GM23338 (cell line): ENCODE measurements around the gene ITGB7. TPM values are rescaled to one million over a fixed set of nuclear protein-coding genes. Genes with fewer than 3 reads are reported as not detected.

ENCODE experiments used
- ATAC-seq: fragments of 200-7000 bp; cut with Tn5 transposase; 3 replicates; pipeline ENCODE4 v1.9.1; 2020
- DNase-seq: peaks from one replicate; pipeline ENCODE4 v3.0.0-alpha.2; 2015; ENCODE audit warnings: low spot score
- H2AFZ ChIP-seq: fragments of 200-600 bp; sonication (generic); 2 replicates; pipeline ENCODE4 v1.8.0; 2016; ENCODE audit warnings: antibody characterized with exemption, mild to moderate bottlenecking, moderate library complexity
- H3F3A ChIP-seq: fragments of 200-600 bp; sonication (generic); replicated peaks from 2 replicates; pipeline ENCODE4 v1.8.0; 2017; ENCODE audit warnings: antibody characterized with exemption, mixed run types, low read depth
- H3K27ac ChIP-seq: fragments of 200-600 bp; sonication (generic); 2 replicates; pipeline ENCODE4 v1.6.1; 2016; ENCODE audit warnings: low read depth
- H3K27me3 ChIP-seq: fragments of 200-600 bp; sonication (generic); 2 replicates; pipeline ENCODE4 v1.8.0; 2016; ENCODE audit warnings: mild to moderate bottlenecking, mixed run types, moderate library complexity; ENCODE audit not compliant: insufficient read depth
- H3K36me3 ChIP-seq: fragments of 200-600 bp; sonication (generic); 2 replicates; pipeline ENCODE4 v1.8.0; 2016; ENCODE audit warnings: mild to moderate bottlenecking; ENCODE audit not compliant: insufficient read depth
- H3K4me1 ChIP-seq: fragments of 200-600 bp; sonication (generic); 2 replicates; pipeline ENCODE4 v1.8.0; 2016; ENCODE audit warnings: mild to moderate bottlenecking, moderate library complexity; ENCODE audit not compliant: insufficient read depth
- H3K4me2 ChIP-seq: fragments of 200-600 bp; sonication (generic); 2 replicates; pipeline ENCODE4 v1.7.1; 2017; ENCODE audit warnings: mixed run types
- H3K4me3 ChIP-seq: fragments of 200-600 bp; sonication (generic); 2 replicates; pipeline ENCODE4 v1.6.1; 2016; ENCODE audit warnings: mixed run types
- H3K79me2 ChIP-seq: fragments of 200-600 bp; sonication (generic); replicated peaks from 2 replicates; pipeline ENCODE4 v1.8.0; 2017; ENCODE audit warnings: mild to moderate bottlenecking; ENCODE audit not compliant: insufficient read depth
- H3K9me2 ChIP-seq: fragments of 200-600 bp; sonication (generic); 2 replicates; pipeline ENCODE4 v1.8.0; 2017; ENCODE audit not compliant: insufficient read depth
- H4K20me1 ChIP-seq: fragments of 200-600 bp; sonication (generic); replicated peaks from 2 replicates; pipeline ENCODE4 v1.8.0; 2017; ENCODE audit warnings: mild to moderate bottlenecking; ENCODE audit not compliant: insufficient read depth
- H3K27ac Mint-ChIP-seq: 2 replicates; pipeline ENCODE4 v1.8.0; 2020; ENCODE audit warnings: inconsistent platforms, mild to moderate bottlenecking, moderate library complexity, mixed read lengths
- H3K27me3 Mint-ChIP-seq: 3 replicates; pipeline ENCODE4 v1.8.0; 2022; ENCODE audit warnings: low read depth, mild to moderate bottlenecking, moderate library complexity, mixed read lengths, inconsistent platforms; ENCODE audit not compliant: insufficient read depth, poor library complexity
- H3K36me3 Mint-ChIP-seq: 3 replicates; pipeline ENCODE4 v1.8.0; 2021; ENCODE audit warnings: low read depth, mild to moderate bottlenecking, inconsistent platforms, moderate library complexity, mixed read lengths
- H3K4me1 Mint-ChIP-seq: 3 replicates; pipeline ENCODE4 v1.8.0; 2020; ENCODE audit warnings: mild to moderate bottlenecking, inconsistent platforms, mixed read lengths
- H3K4me3 Mint-ChIP-seq: 3 replicates; pipeline ENCODE4 v1.8.0; 2021; ENCODE audit warnings: moderate library complexity, mild to moderate bottlenecking, inconsistent platforms, mixed read lengths
- H3K9me3 Mint-ChIP-seq: 3 replicates; pipeline ENCODE4 v1.8.0; 2020; ENCODE audit warnings: moderate library complexity, mild to moderate bottlenecking, inconsistent platforms, mixed read lengths
- CREB1 ChIP-seq: fragments of 250-450 bp; sonication (Bioruptor Pico); IDR thresholded peaks from 2 replicates; pipeline ENCODE4 v1.5.0; 2020; ENCODE audit warnings: low read depth, mild to moderate bottlenecking, moderate library complexity
- CTCF ChIP-seq, 2 experiments: fragments of 200-600 bp in 1 of 2; sonication (generic) in 1 of 2; conservative IDR thresholded peaks; 2 replicates each; pipeline versions ENCODE4 v1.5.1 to v1.6.1; 2016 to 2017; ENCODE audit warnings: antibody characterized with exemption in 2 of 2, low read depth in 2 of 2, mild to moderate bottlenecking in 2 of 2, moderate library complexity in 1 of 2
- ETS1 ChIP-seq: IDR thresholded peaks from 2 replicates; pipeline ENCODE4 v1.6.1; 2016; ENCODE audit warnings: antibody characterized with exemption
- EZH2 ChIP-seq: fragments of 200-600 bp; sonication (generic); IDR thresholded peaks from one replicate; pipeline ENCODE4 v1.8.0; 2017; ENCODE audit warnings: antibody characterized with exemption, mild to moderate bottlenecking, low read depth; ENCODE audit not compliant: unreplicated experiment
- JUNB ChIP-seq: IDR thresholded peaks from one replicate; pipeline ENCODE4 v1.6.1; 2016; ENCODE audit warnings: antibody characterized with exemption; ENCODE audit not compliant: unreplicated experiment
- NANOG ChIP-seq: IDR thresholded peaks from 2 replicates; pipeline ENCODE4 v1.6.1; 2016; ENCODE audit warnings: antibody characterized with exemption, borderline replicate concordance
- POLR2AphosphoS5 ChIP-seq: IDR thresholded peaks from 2 replicates; pipeline ENCODE4 v1.6.1; 2016; ENCODE audit warnings: antibody characterized with exemption, low read depth
- REST ChIP-seq: IDR thresholded peaks from one replicate; pipeline ENCODE4 v1.6.1; 2018; ENCODE audit warnings: antibody characterized with exemption; ENCODE audit not compliant: unreplicated experiment
- STAT1 ChIP-seq: IDR thresholded peaks from one replicate; pipeline ENCODE4 v1.6.1; 2016; ENCODE audit warnings: antibody characterized with exemption; ENCODE audit not compliant: unreplicated experiment
- ZNF114 ChIP-seq: fragments of 250-450 bp; sonication (Bioruptor Pico); IDR thresholded peaks from 2 replicates; pipeline ENCODE4 v1.5.0; 2020; ENCODE audit warnings: mild to moderate bottlenecking, moderate library complexity
- polyA plus RNA-seq: library from polyadenylated mRNA; unstranded; fragments of >200 nt; fragmentation: Nextera tagmentation; extraction: Ambion mirVana; gene quantifications from 2 replicates; pipeline ENCODE4 v1.2.1, GENCODE V29; 2016
- total RNA-seq: library from RNA; depleted of rRNA; stranded (reverse); fragments of >200 nt; shearing (Covaris generic); gene quantifications from 2 replicates; pipeline ENCODE4 v1.2.3, GENCODE V29; 2014

The ITGB7 gene
- total and polyA plus RNA-seq, 2 experiments from 2014 or later = 0.32 TPM; not detected in 1

DNA sequence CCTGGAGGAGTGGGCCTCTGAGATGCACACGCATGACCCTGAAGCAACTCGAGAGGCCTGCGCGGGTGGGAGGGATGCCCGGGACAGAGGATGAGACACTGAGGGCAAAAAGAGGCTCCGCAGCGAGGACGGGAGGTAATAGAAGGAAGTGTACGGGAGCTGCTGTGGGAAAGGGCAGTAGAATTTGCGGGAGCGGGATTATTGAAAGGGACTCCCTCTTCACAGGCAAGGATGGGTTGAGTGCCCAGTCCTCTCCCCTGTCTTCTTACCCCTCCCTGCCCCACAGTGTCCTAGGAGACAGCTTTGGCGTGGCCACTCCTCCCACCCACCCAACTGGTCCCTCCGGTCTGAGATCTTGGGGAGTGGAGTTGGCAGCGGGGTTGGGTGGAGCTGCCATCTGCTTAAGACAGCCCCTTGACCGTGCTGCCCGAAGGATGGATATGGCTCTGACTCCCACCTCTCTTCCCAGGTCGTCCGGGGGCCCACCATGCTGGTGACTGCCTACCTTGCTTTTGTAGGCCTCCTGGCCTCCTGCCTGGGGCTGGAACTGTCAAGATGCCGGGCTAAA, 45.4 kb upstream of the ITGB7 start:
- no peak for DNase-seq
- H3K9me3 Mint-ChIP-seq = no peaks in the 10 kb centered on the region; the same call in 2 of the 3 replicates

GRCh38 chr12:53251477-53252348, 44.7 kb upstream of the ITGB7 start:
- H3K36me3 Mint-ChIP-seq = peaks cover 6% of the 10 kb centered on the region; the same call in 1 of the 3 replicates
- peak overlapping the region; percentile 79; the same call in 1 of the 2 replicates for H3K27ac ChIP-seq
- peak overlapping the region; percentile 95 for H3K27ac Mint-ChIP-seq
- peaks cover 21% of the 10 kb centered on the region for H3K27me3 Mint-ChIP-seq
- no peaks in the 10 kb centered on the region for H3K9me2 ChIP-seq
- H3K4me2 ChIP-seq = peak overlapping the region; percentile 98
- peak overlapping the region; percentile 94 for H3K4me3 ChIP-seq
- no peaks in the 10 kb centered on the region for H4K20me1 ChIP-seq
- peak; percentile 87 for ATAC-seq
- peak overlapping the region; percentile 96 for H3K4me3 Mint-ChIP-seq
- H3F3A ChIP-seq = peaks cover 13% of the 10 kb centered on the region
- H3K4me1 Mint-ChIP-seq = peaks cover 24% of the 10 kb centered on the region
- H3K36me3 ChIP-seq = no peaks in the 10 kb centered on the region
- H3K27me3 ChIP-seq = no peaks in the 10 kb centered on the region
- H3K79me2 ChIP-seq = peaks cover 4% of the 10 kb centered on the region; the same call in 1 of the 2 replicates
- H3K4me1 ChIP-seq = peaks cover 17% of the 10 kb centered on the region
- H2AFZ ChIP-seq = peak overlapping the region; percentile 98
- DNase-seq = peak; percentile 90
- H3K9me3 Mint-ChIP-seq = no peaks in the 10 kb centered on the region; the same call in 2 of the 3 replicates
- TF ChIP-seq EZH2 = no peak
- no peak for TF ChIP-seq REST
- no peak for TF ChIP-seq NANOG
- TF ChIP-seq JUNB = no peak
- TF ChIP-seq CREB1 (CRISPR knock-in tag) = no peak
- no peak for TF ChIP-seq ZNF114 (CRISPR knock-in tag)
- TF ChIP-seq POLR2AphosphoS5 = peak; percentile 71
- TF ChIP-seq CTCF (conservative IDR thresholded peaks at IDR 0.05; ENCODE audit: low read depth in 2 of 2) = peak; percentile 47 to 78
- TF ChIP-seq STAT1 = no peak

More for the DNA sequence above, 45.4 kb upstream of the ITGB7 start:
- Histone ChIP-seq H2AFZ (peak overlapping the region; percentile 97), H3K27ac (0 out of 2 replicates have a peak overlapping the region, but pooled peaks have one; percentile 50), H4K20me1 (no peaks in the 10 kb centered on the region), H3K9me2 (no peaks in the 10 kb centered on the region), H3K4me1 (peaks cover 12% of the 10 kb centered on the region), H3K4me3 (peak overlapping the region; percentile 94), H3F3A (peaks cover 13% of the 10 kb centered on the region), H3K4me2 (peak overlapping the region; percentile 93), H3K36me3 (no peaks in the 10 kb centered on the region), H3K27me3 (no peaks in the 10 kb centered on the region), H3K79me2 (peaks cover 4% of the 10 kb centered on the region; the same call in 1 of the 2 replicates)
- Mint-ChIP-seq H3K4me3 (peak overlapping the region; percentile 96), H3K27me3 (peaks cover 21% of the 10 kb centered on the region), H3K36me3 (peaks cover 6% of the 10 kb centered on the region; the same call in 1 of the 3 replicates), H3K27ac (peak overlapping the region; percentile 89), H3K4me1 (peaks cover 20% of the 10 kb centered on the region)
- peak; percentile 8 for ATAC-seq
- TF ChIP-seq ZNF114 (CRISPR knock-in tag) (no peak), EZH2 (no peak), ETS1 (no peak), NANOG (no peak)
